HG03135 (cell line): ENCODE results near the gene LHFPL6.

ENCODE experiments used
- ATAC-seq: cut with Tn5 transposase; IDR thresholded peaks from one replicate; pipeline ENCODE4 v1.9.1; 2021; ENCODE audit warnings: mild to moderate bottlenecking, moderate library complexity; ENCODE audit not compliant: unreplicated experiment

LHFPL6 gene

GRCh38 chr13:39596176-39596575 is 6.8 kb downstream of the LHFPL6 start:
- no peak for ATAC-seq

- no peak for ATAC-seq
Measured at GRCh38 chr13:39590466-39591036, 12.4 kb downstream of the LHFPL6 start.

- ATAC-seq: no peak
Measured at GRCh38 chr13:39588384-39588783, 14.6 kb downstream of the LHFPL6 start.

GRCh38 chr13:39587939-39588338 is 15.1 kb downstream of the LHFPL6 start:
- ATAC-seq: no peak

- ATAC-seq: no peak
Measured at GRCh38 chr13:39586958-39587605, 15.9 kb downstream of the LHFPL6 start.

GRCh38 chr13:39586151-39586550 is 16.8 kb downstream of the LHFPL6 start:
- ATAC-seq: no peak

- ATAC-seq: no peak
Measured at GRCh38 chr13:39585219-39585618, 17.8 kb downstream of the LHFPL6 start.

- no peak for ATAC-seq
Measured at GRCh38 chr13:39580881-39581575, 22.0 kb downstream of the LHFPL6 start.

- no peak for ATAC-seq
Measured at GRCh38 chr13:39578821-39579291, 24.1 kb downstream of the LHFPL6 start.

- ATAC-seq: no peak
Measured at GRCh38 chr13:39577838-39578491, 25.0 kb downstream of the LHFPL6 start.

- no peak for ATAC-seq
Measured at GRCh38 chr13:39577203-39577602, 25.8 kb downstream of the LHFPL6 start.

GRCh38 chr13:39575641-39576238 is 27.3 kb downstream of the LHFPL6 start:
- no peak for ATAC-seq

- no peak for ATAC-seq
Measured at GRCh38 chr13:39571502-39572092, 31.4 kb downstream of the LHFPL6 start.

GRCh38 chr13:39567569-39567968 is 35.4 kb downstream of the LHFPL6 start:
- ATAC-seq: no peak

- ATAC-seq: no peak
Measured at GRCh38 chr13:39566216-39566869, 36.6 kb downstream of the LHFPL6 start.

- no peak for ATAC-seq
Measured at GRCh38 chr13:39565036-39565949, 37.7 kb downstream of the LHFPL6 start.

GRCh38 chr13:39563470-39563735 is 39.6 kb downstream of the LHFPL6 start:
- ATAC-seq: no peak

- no peak for ATAC-seq
Measured at GRCh38 chr13:39561971-39562370, 41.0 kb downstream of the LHFPL6 start.

GRCh38 chr13:39559847-39560246 is 43.1 kb downstream of the LHFPL6 start:
- no peak for ATAC-seq
